ENCODE measurements around the gene GDF2.

GDF2 gene

GRCh38 chr10:47356708-47357107 is 34.5 kb downstream of the GDF2 start:
- no peak for DNase-seq

DNA sequence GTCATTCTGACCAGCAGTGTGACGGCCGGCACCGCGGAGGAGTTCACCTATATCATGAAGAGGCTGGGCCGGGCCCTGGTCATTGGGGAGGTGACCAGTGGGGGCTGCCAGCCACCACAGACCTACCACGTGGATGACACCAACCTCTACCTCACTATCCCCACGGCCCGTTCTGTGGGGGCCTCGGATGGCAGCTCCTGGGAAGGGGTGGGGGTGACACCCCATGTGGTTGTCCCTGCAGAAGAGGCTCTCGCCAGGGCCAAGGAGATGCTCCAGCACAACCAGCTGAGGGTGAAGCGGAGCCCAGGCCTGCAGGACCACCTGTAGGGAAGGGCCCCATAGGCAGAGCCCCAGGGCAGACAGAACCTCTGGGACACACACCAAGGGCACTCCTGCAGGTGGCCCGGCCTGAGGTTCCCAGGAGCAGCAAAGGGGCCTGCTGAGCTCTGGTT is 34.9 kb downstream of the GDF2 start:
- no peak for DNase-seq

GRCh38 chr10:47357911-47358310 is 35.7 kb downstream of the GDF2 start:
- no peak for DNase-seq

DNA sequence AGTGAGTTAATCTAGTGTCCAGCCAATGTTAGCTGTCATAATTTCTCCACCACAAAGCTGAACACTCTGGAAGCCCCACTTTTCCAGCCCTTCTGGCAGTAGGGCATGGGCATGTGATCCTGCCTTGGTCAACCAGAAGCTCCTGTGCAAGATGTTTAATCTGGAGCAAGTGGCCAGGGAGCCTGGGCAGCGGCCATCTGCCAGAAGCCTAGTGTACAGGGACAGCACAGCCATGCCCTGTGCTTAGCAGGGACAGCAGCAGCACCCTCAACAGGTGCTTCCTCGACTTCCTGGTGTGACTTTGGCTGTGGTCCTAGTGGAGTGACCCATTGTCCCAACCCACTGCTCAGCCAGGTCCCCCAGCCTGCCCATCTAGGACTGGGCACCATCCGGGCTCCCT is 36.2 kb downstream of the GDF2 start:
- DNase-seq = no peak

DNA sequence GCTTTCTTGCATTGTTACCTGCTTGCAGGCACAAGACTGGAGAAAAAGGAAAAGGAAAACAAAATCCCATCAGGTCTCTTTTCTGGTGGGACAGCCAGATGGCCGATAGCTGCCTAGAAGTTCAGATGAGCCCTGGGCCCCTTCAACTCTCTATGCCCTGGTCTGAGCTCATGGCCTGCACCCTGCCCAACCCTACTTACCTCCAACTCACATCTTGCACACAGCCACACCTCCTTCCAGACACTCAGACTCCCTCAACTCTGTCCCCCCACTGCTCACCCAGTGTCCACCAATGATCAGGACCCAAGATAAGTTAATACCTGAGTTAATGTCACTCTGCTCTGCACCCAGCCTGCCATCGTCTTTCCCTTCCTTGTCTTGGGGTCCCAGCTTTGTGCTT is 36.8 kb downstream of the GDF2 start:
- no peak for DNase-seq

DNA sequence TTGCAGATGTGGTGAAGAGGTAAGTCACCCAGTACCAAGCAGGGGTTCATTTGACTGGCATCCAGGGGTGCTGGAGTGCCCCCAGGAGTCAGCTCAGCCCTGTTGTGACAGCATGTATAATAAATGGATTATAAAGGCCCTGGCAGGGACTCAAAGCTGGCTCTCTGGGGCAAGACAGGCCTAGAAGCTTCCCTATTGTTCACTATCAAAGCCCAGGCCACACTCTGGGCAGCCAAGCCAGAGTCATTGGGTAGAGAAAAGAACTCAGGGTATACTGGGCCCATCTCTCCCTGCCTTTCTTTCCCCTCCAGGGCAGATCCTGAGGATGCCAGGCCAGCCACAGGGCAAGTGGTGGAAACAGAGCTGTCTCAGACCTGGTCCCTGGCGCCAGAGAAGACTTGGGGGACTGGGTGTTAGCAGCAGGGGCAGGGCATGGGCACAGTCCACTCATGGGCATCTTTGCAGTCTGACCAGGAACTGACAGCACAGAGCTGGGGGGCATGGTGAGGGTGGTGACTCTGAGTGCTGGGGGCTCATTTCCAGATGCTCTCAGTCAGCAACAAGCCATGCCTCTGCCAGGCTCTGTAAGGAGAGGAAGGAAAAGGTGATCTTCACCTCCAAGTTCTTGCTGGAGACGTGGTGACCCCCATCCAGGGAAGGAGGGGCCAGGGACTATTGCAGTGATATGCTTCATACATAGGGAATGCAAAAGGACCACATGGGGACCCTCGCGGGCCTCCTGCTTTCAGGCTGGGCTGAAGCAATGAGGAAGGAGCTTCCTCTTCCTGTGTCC is 37.6 kb downstream of the GDF2 start:
- no peak for DNase-seq

DNA sequence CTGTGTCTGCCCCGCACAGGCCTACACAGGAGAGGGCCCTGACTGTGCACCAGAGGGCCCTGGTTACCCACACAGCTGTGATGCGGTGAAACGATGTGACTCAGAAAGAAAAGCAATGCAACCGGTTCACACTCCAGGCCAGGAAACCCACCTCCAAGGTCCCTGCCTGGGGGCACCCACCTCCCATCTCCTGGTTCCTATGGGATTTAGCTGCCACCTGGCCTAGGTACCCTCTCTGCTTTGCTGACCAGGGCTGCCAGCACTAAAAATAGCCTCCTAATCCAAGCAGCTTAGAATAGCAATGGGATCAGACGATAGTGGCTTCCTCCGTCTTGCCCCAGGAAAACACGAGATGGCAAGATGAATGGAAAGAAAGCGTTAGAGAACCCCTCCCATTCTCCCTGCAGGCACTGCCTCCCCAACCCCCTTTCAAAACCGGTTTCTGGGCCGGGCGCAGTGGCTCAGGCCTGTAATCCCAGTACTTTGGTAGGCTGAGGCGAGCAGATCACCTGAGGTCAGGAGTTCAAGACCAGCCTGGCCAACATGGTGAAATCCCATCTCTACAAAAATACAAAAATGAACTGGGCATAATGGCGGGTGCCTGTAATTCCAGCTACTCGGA is 38.3 kb downstream of the GDF2 start:
- no peak for DNase-seq

DNA sequence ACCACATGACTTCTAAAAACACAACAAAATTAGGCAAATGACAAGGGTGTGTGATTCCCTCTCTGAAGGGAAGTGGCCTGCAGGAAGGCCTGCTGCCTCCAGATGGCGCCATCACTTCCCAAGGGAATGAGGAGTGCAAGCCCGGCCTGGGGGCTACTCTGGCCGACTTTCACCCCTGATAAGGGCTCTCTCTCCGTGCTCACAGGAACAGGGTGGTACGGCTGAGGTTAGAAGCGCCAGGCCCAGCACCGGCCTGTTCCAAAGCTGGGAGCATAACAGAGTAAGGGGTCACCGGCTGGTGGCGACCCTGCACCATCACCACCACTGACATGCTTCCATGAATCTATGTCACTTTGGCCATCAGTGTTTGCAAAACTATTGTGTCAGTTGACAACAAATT is 39.0 kb downstream of the GDF2 start:
- no peak for DNase-seq

DNA sequence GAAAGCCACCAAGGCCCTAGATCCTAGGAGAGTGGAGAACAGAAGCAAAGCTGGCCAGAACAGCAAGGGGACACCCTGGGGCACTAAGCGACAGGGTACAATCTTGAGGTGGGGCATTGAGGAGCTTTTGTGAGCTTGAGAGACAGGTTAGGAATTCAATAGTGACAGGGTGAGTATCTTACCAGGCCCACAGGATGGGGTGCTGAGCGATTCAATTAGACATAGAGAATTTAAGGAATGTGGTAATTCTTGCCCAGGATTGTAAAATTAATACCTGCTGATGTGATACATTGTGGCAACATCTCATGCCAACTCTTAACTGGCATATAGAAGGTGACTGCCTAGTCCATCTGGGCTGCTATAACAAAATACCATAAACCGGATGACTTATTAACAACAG is 39.9 kb downstream of the GDF2 start:
- DNase-seq = no peak

DNA sequence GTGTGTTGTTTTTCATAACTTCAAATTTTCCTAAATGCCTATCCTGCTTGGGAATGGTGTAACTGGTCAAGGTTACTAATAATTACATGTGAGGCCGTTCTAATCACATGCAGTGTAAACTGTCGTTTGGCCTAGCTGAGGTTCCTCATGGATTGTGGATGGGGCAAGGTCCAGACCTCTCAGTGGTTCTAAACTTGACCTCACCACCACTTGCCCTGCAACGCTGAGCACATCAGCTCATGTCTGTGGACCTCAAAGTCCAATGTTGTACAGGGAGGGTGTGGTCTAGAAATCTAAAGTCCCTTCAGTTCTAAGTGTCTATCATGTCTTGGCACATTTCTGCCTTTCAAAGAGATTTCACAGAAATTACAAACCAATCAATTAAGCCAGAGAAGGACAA is 41.5 kb downstream of the GDF2 start:
- DNase-seq = no peak

GRCh38 chr10:47364366-47364765 is 42.1 kb downstream of the GDF2 start:
- DNase-seq = peak; percentile 57

DNA sequence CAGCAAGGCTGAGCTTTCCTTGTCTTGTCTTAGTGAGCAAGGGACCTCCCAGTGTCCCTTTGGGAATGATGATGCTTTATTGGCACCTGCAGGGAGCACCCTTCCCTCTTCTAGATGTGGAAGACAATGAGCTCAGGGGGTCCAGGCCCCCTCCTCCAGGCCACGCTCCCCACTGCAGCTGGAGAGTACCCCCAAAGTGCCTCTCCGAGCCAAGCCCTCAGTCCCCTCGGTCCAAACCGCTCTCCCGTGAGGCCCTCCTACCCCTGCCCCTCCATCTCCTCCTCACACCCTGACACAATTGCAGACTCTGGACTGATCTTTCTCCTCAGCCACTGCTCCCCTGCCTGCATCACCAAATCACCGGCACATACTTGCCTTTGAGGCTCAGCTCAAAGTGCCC is 42.7 kb downstream of the GDF2 start:
- DNase-seq = no peak

DNA sequence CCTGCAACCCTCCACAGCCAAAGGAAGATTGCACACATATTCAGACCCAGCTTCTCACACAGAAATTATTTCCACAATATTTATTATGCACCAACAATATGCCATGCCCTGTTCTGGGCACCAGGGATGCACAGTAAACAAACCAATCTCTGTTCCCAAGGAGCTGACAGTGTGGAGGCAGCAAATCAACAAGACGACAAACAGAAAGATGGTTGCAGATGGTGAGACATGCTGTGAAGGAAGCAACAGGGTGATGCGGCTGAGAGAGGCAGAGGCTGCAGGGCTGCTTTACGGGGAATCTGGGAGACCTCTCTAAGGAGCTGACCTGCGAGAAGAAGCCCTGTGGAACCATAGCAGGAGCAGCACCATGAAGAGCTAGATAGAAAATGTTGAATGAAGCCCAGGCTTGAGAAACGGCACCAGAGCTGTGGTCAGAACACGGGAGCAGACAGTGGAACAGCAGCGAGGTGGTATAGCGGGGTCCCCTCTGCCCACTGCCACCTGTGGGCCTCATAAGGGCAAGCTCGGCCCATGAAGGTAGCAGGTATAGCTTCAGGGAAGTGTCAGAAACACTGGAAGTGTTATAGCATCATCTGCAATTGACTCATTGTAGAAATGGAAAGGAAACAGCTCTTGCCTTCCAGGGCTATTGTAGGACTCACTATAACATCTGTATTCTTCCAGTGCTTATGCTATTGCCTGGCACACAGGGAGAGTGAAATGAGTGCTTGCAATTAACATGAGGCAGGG is 43.4 kb downstream of the GDF2 start:
- DNase-seq = no peak

DNA sequence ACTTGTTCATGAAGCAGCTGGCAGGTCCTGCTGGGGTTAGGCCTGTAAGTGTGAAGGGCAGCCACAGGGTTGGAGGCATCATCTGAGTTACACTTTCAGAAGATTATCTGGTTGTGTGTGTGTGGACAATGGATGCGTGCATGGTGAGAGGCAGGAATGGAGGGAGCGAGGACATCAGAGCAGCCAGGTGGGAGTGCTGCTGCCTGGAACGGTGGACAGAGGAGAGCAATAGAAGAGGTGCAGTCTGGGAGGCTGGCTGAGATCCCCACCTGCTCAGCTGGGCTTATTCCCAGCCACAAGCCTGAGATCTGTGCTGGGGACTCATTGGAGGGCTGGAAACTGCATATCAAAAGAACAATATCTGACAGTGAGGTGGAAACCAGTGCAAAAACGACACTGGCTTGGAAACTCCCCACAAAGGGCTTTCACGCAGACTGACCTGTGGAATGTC is 44.0 kb downstream of the GDF2 start:
- no peak for DNase-seq

DNA sequence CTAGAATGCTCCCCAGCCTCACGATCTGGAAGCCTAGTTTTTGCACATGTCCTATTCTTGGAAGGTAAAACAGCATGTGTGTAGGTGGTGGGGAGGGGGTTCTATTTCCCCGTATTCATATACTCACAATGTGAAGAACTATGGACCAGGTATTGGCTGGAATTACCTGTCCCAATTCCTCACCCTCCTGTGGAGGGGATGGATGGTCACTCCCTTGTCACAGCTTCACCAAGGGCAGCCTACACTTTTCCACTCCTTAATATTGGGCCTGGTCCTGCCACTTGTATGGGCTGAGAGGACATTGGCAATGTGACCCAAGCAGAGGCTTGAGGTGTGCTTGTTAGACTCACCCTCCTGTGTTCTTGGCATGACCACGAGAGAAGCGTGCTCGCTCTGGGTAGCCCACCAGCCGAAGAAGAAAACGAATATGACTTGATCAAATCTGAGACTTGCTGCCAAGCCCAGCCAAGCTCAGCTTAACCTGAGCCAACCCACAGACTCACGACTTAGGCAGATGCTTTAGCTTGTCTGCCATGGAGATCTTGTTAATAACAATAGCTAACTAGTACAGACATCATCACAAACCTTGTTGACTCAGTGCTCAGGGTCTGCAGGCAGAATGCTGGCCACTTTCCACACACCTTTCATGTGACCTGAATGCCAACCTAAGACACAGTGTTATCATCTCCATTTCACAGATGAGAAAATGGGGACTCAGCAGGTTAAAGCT is 44.6 kb downstream of the GDF2 start:
- no peak for DNase-seq

DNA sequence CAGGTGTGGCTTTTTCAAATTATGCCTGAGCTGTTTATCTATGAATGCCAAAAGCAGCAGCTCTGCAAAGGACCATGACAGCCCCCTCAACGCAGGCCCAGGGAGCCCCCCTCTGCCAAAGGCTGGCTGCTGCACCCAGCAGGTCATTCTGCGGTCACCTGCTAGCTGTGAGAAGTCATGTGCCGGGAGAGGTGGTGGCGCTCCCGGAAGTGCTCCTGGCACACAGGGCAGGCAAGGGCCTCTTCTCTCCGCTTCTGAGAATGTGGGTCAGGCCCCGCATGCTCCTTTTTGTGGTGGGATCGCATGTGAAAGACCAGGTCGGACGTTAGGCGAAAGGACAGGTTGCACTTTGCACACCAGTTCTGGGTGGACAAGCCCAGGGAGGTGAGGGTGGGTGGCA is 45.4 kb downstream of the GDF2 start:
- DNase-seq = no peak

GRCh38 chr10:47368431-47369180 is 46.4 kb downstream of the GDF2 start:
- no peak for DNase-seq

- DNase-seq = no peak
Measured at GRCh38 chr10:47369251-47369894, 47.1 kb downstream of the GDF2 start.

- no peak for DNase-seq
Measured at GRCh38 chr10:47370015-47370767, 47.9 kb downstream of the GDF2 start.

DNA sequence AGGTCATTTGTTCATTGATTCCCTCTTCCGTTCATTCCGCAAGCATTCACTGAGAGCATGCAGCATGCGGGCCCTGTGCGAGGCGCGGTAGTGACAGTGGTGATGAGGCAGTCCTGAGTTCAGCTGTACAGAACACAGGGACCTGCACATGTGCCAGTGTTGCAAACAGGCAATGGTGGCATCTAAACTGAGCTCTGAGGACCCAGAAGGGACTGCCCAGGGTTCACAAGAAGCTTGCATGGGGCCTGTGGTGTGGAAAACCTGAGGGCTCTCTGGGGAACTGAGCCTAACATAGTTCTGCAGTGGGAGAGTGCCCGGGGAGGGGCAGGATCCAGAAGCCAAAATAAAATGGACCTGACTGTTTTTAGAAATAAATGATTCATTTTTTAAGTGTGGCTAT is 48.6 kb downstream of the GDF2 start:
- no peak for DNase-seq

All from NCI-H187 treated with DMSO at 0.1 percent for 48 hours (cell line).